ENCODE results near the gene IL31RA. TPM values are rescaled to one million over a fixed set of nuclear protein-coding genes. Genes with fewer than 3 reads are reported as not detected.

The IL31RA gene
- total RNA-seq, 4 donors from 2014 or later: 0.07 TPM; not detected in 3

DNA sequence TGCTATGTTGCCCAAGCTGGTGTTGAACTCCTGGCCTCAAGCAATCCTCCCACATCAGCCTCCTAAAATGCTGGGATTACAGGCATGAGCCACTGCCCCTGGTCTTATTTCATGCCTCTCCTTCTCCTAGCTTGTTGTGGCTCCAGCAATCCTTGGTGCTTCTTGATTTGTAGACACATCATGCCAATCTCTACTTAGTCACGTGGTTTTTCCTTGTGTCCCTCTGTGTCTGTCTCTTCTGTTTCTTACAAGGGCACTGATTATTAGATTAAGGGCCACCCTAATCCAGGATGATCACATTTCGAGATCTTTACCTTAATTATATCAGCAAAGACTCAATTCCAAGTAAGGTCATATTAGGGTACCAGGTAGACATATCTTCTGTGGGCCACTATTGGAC is 9.2 kb upstream of the IL31RA start:
- no peak for TF ChIP-seq POLR2A (IDR thresholded peaks at IDR 0.05)
- TF ChIP-seq, protein P1, sequence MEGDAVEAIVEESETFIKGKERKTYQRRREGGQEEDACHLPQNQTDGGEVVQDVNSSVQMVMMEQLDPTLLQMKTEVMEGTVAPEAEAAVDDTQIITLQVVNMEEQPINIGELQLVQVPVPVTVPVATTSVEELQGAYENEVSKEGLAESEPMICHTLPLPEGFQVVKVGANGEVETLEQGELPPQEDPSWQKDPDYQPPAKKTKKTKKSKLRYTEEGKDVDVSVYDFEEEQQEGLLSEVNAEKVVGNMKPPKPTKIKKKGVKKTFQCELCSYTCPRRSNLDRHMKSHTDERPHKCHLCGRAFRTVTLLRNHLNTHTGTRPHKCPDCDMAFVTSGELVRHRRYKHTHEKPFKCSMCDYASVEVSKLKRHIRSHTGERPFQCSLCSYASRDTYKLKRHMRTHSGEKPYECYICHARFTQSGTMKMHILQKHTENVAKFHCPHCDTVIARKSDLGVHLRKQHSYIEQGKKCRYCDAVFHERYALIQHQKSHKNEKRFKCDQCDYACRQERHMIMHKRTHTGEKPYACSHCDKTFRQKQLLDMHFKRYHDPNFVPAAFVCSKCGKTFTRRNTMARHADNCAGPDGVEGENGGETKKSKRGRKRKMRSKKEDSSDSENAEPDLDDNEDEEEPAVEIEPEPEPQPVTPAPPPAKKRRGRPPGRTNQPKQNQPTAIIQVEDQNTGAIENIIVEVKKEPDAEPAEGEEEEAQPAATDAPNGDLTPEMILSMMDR (IDR thresholded peaks at IDR 0.05): no peak
- intact Hi-C loops (cut with DNase I; ENCODE audit: low total_unique reads): no loop called here
- H3K27me3 ChIP-seq: no peaks in the 10 kb centered on the region

DNA sequence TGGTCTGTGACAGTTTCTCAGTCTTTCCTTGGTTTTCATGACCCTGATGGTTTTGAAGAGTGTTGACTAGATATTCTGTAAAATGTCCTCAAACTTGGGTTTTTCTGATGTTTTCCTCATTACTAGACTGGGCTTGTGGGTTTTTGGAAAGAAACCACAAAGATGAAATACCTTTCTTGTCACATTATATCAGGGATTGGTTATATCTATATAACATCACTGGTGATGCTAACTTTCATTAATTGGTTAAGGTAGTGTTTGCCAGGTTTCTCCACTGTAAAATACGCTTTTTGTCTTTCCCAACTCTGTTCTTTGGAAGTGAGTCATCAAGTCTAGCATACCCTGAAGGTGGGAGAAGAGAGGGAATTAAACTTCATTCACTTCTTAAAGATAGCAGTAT is 3.3 kb upstream of the IL31RA start:
- Histone ChIP-seq H3K4me1 (no peaks in the 10 kb centered on the region), H3K4me3 (no peak overlapping the region), H3K27ac (no peak overlapping the region), H3K36me3 (no peaks in the 10 kb centered on the region), H3K9me3 (no peaks in the 10 kb centered on the region), H3K27me3 (no peaks in the 10 kb centered on the region)
- intact Hi-C loops (cut with DNase I; ENCODE audit: low total_unique reads): no loop called here
- TF ChIP-seq, protein P1 (IDR thresholded peaks at IDR 0.05): no peak
- TF ChIP-seq POLR2A (IDR thresholded peaks at IDR 0.05): no peak
- no peak for DNase-seq

More for the DNA sequence above, 9.2 kb upstream of the IL31RA start:
- DNase-seq: no peak
- H3K4me3 ChIP-seq: no peak overlapping the region
- no peaks in the 10 kb centered on the region for H3K36me3 ChIP-seq
- H3K4me1 ChIP-seq: no peaks in the 10 kb centered on the region
- no peaks in the 10 kb centered on the region for H3K9me3 ChIP-seq
- no peak overlapping the region for H3K27ac ChIP-seq

DNA sequence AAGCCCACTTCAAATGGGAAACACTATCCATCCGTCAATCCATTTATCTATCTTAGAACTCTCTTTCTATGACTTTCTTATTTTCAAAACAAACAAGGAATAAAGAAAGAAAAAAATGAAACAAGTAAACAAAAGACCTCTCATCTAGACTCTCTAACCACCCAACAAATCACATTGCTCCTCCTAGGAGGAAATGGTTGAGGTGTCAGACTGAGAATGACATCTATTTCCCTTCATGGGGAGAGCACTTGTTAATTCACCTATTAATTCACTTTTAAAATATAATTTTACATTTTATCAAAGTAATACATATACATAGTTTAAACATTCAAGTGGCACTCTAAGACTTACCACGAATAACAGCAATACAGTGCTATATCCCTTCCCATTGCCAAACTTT is 2.4 kb upstream of the IL31RA start:
- DNase-seq: no peak
- H3K4me1 ChIP-seq: no peaks in the 10 kb centered on the region
- no peaks in the 10 kb centered on the region for H3K9me3 ChIP-seq
- intact Hi-C loops (cut with DNase I; ENCODE audit: low total_unique reads): no loop called here
- no peak overlapping the region for H3K27ac ChIP-seq
- TF ChIP-seq, protein P1 (IDR thresholded peaks at IDR 0.05): no peak
- TF ChIP-seq POLR2A (IDR thresholded peaks at IDR 0.05): no peak
- H3K27me3 ChIP-seq: no peaks in the 10 kb centered on the region
- H3K36me3 ChIP-seq: no peaks in the 10 kb centered on the region
- H3K4me3 ChIP-seq: no peak overlapping the region

DNA sequence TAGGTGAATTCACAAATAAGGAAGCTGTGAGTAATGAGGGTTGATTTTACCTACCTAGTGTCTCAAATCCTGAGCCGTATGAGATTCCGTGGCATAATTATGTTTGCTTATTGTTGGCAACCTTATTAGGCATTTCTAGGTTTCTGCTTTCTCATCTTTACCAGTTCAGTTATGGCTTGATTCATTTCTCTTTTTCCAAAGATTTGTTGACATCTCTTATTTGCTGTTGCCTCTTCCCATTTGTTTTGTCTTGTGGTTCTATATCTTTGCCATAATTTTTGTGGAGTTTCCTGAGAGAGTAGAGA is 470 bp downstream of the IL31RA start:
- DNase-seq: no peak
- Histone ChIP-seq H3K27ac (no peak overlapping the region), H3K27me3 (no peaks in the 10 kb centered on the region), H3K4me3 (no peak overlapping the region), H3K4me1 (no peaks in the 10 kb centered on the region), H3K36me3 (no peaks in the 10 kb centered on the region), H3K9me3 (no peaks in the 10 kb centered on the region)
- no peak for TF ChIP-seq POLR2A (IDR thresholded peaks at IDR 0.05)
- TF ChIP-seq, protein P1 (IDR thresholded peaks at IDR 0.05): no peak
- intact Hi-C loops (cut with DNase I; ENCODE audit: low total_unique reads): no loop called here

DNA sequence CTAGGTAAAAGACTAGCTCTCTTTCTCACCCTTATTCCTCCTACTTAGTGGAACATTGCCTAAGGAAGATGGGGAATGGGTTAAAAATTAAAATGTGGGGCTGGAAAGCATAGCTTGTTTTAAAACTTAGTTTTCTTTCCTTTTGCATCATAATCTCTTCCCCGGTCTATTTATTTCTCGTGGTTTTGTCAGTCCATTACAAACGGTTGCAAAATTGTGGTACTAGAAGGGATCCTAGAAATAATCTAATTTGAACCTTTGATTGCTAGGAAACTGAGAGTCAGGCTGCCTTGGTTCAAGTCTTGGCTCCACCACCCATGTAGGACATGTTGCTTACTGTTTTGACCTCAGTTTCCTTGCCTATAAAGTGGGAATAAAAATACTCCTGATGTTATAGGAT is 1.3 kb downstream of the IL31RA start:
- no peaks in the 10 kb centered on the region for H3K27me3 ChIP-seq
- TF ChIP-seq POLR2A (IDR thresholded peaks at IDR 0.05): no peak
- TF ChIP-seq, protein P1 (IDR thresholded peaks at IDR 0.05): no peak
- no peak overlapping the region for H3K4me3 ChIP-seq
- H3K27ac ChIP-seq: no peak overlapping the region
- H3K36me3 ChIP-seq: no peaks in the 10 kb centered on the region
- no peaks in the 10 kb centered on the region for H3K4me1 ChIP-seq
- no peak for DNase-seq
- intact Hi-C loops (cut with DNase I; ENCODE audit: low total_unique reads): no loop called here
- H3K9me3 ChIP-seq: no peaks in the 10 kb centered on the region

All from uterus (tissue), 4 donors.